SK-N-SH (cell line): ENCODE measurements around the gene CANT1. TPM values are rescaled to one million over a fixed set of nuclear protein-coding genes. Genes with fewer than 3 reads are reported as not detected.

Experiments
- CTCF ChIA-PET: fragments of 300-600, 350-600 bp; formaldehyde crosslinking; extraction: SDS; loops from one replicate; lab custom pipeline; 2021; lab: Yijun Ruan, JAX
- POLR2A ChIA-PET: fragments of 350-600 bp; sonication (Branson Sonifier 250); formaldehyde crosslinking; extraction: SDS; loops from one replicate; lab custom pipeline; 2020; ENCODE audit warnings: antibody characterized with exemption, inconsistent platforms; lab: Yijun Ruan, JAX
- DNase-seq: peaks from one replicate; pipeline ENCODE4 v3.0.0; 2012
- H2AFZ ChIP-seq: fragments of 200-600 bp; sonication (generic); 2 replicates; pipeline ENCODE4 v1.8.1; 2016; ENCODE audit warnings: antibody characterized with exemption, mild to moderate bottlenecking, low read depth
- H3F3A ChIP-seq: fragments of 200-600 bp; sonication (generic); replicated peaks from 2 replicates; pipeline ENCODE3; 2016; ENCODE audit warnings: antibody characterized with exemption, mild to moderate bottlenecking; ENCODE audit not compliant: insufficient read depth
- H3K27ac ChIP-seq, 2 experiments: fragments of 200-500 bp in 1 of 2; fragments of 200-600 bp in 1 of 2; sonication (Bioruptor generic) in 1 of 2; sonication (generic), shearing (Covaris generic) in 1 of 2; 2 replicates each; pipeline versions ENCODE4 v1.5.1 to v1.6.1; 2014 to 2016; ENCODE audit warnings: low read depth in 2 of 2, inconsistent platforms in 1 of 2, low read length in 1 of 2, mild to moderate bottlenecking in 1 of 2, mixed read lengths in 1 of 2
- H3K27me3 ChIP-seq: fragments of 200-600 bp; sonication (generic), shearing (Covaris generic); 2 replicates; pipeline ENCODE4 v1.6.1; 2016; ENCODE audit warnings: mixed run types; ENCODE audit not compliant: insufficient read depth
- H3K36me3 ChIP-seq, 2 experiments: fragments of 200-500 bp in 1 of 2; fragments of 200-600 bp in 1 of 2; sonication (Bioruptor generic) in 1 of 2; sonication (generic) in 1 of 2; replicated peaks in 1 of 2; 2 replicates each; pipeline versions ENCODE3 to v1.5.1; 2014 to 2016; ENCODE audit warnings: low read length in 1 of 2, mild to moderate bottlenecking in 1 of 2; ENCODE audit not compliant: insufficient read depth in 2 of 2, control insufficient read depth in 1 of 2
- H3K4me1 ChIP-seq, 2 experiments: fragments of 200-500 bp in 1 of 2; fragments of 200-600 bp in 1 of 2; sonication (Bioruptor generic) in 1 of 2; sonication (generic), shearing (Covaris generic) in 1 of 2; 2 replicates each; pipeline versions ENCODE4 v1.5.1 to v1.6.1; 2014 to 2016; ENCODE audit warnings: low read depth in 1 of 2, low read length in 1 of 2, mixed run types in 1 of 2; ENCODE audit not compliant: insufficient read depth in 2 of 2, control insufficient read depth in 1 of 2
- H3K4me2 ChIP-seq: fragments of 200-600 bp; sonication (generic), shearing (Covaris generic); 2 replicates; pipeline ENCODE4 v1.6.1; 2017; ENCODE audit warnings: mixed run types
- H3K4me3 ChIP-seq, 2 experiments: fragments of 200-500 bp in 1 of 2; fragments of 200-600 bp in 1 of 2; sonication (Bioruptor generic) in 1 of 2; sonication (generic), shearing (Covaris generic) in 1 of 2; 2 replicates each; pipeline versions ENCODE4 v1.5.1 to v1.8.1; 2014 to 2016; ENCODE audit warnings: low read depth in 2 of 2, inconsistent platforms in 1 of 2, low read length in 1 of 2, mild to moderate bottlenecking in 1 of 2, mixed read lengths in 1 of 2, moderate library complexity in 1 of 2
- H3K79me2 ChIP-seq: fragments of 200-600 bp; sonication (generic); 2 replicates; pipeline ENCODE4 v1.8.1; 2017; ENCODE audit warnings: mild to moderate bottlenecking; ENCODE audit not compliant: insufficient read depth
- H3K9ac ChIP-seq: fragments of 200-600 bp; sonication (generic); 2 replicates; pipeline ENCODE4 v1.6.1; 2017; ENCODE audit warnings: mixed run types
- H3K9me2 ChIP-seq: fragments of 200-600 bp; sonication (generic); 2 replicates; pipeline ENCODE4 v1.6.1; 2017; ENCODE audit warnings: mixed run types
- H3K9me3 ChIP-seq: fragments of 200-600 bp; sonication (generic); 2 replicates; pipeline ENCODE4 v1.6.1; 2017; ENCODE audit warnings: mixed run types, mild to moderate bottlenecking, moderate library complexity
- H4K20me1 ChIP-seq: fragments of 200-600 bp; sonication (generic); 2 replicates; pipeline ENCODE4 v1.6.1; 2017; ENCODE audit warnings: mild to moderate bottlenecking, mixed run types; ENCODE audit not compliant: insufficient read depth
- CHD2 ChIP-seq: fragments of 150-350 bp; IDR thresholded peaks from 2 replicates; pipeline ENCODE4 v1.6.1; 2018; ENCODE audit warnings: low read length; ENCODE audit not compliant: partially characterized antibody
- MXI1 ChIP-seq: IDR thresholded peaks from 2 replicates; pipeline ENCODE4 v1.6.1; 2012; ENCODE audit warnings: mild to moderate bottlenecking, low read depth, low read length, improper control_type of control experiment
- POLR2AphosphoS5 ChIP-seq: IDR thresholded peaks from 2 replicates; pipeline ENCODE4 v1.6.1; 2012; ENCODE audit warnings: low read depth, low read length
- RAD21 ChIP-seq: IDR thresholded peaks from 2 replicates; pipeline ENCODE4 v1.6.1; 2012; ENCODE audit warnings: mild to moderate bottlenecking, low read length
- RCOR1 ChIP-seq: fragments of 150-350 bp; IDR thresholded peaks from 2 replicates; pipeline ENCODE4 v1.6.1; 2017; ENCODE audit warnings: antibody characterized with exemption, low read length
- SMC3 ChIP-seq: IDR thresholded peaks from 2 replicates; pipeline ENCODE4 v1.6.1; 2012; ENCODE audit warnings: low read depth, low read length, improper control_type of control experiment
- YY1 ChIP-seq: IDR thresholded peaks from 2 replicates; pipeline ENCODE4 v1.4.0; 2012; ENCODE audit warnings: low read depth, mild to moderate bottlenecking
- WGBS: methylation state at CpG from one replicate; pipeline ENCODE4 v1.1.6; 2017; ENCODE audit warnings: low lambda C conversion rate; 5-methylcytosine and 5-hydroxymethylcytosine counted together
- polyA plus RNA-seq, 3 experiments: library from polyadenylated mRNA; depleted of rRNA; stranded (reverse); fragments of >200 nt; gene quantifications; 2 replicates each; pipeline ENCODE4 v1.2.3, GENCODE V29; 2012
- TF ChIP-seq, protein P1 (sequence below): IDR thresholded peaks from 2 replicates; pipeline ENCODE4 v1.4.0; 2012; ENCODE audit warnings: low read depth, borderline replicate concordance
- TF ChIP-seq, protein P2 (sequence below): fragments of 200-600 bp; sonication (generic); IDR thresholded peaks from 2 replicates; pipeline ENCODE4 v1.6.1; 2017; ENCODE audit warnings: antibody characterized with exemption, mild to moderate bottlenecking, moderate library complexity
- TF ChIP-seq, protein P3 (sequence below): IDR thresholded peaks from 2 replicates; pipeline ENCODE4 v1.6.1; 2012; ENCODE audit warnings: mild to moderate bottlenecking, low read depth, low read length, moderate library complexity

CANT1 gene
- polyA plus RNA-seq, 1 of the 3 experiments (the other 2 are of a cell fraction) = 87.4 TPM

DNA sequence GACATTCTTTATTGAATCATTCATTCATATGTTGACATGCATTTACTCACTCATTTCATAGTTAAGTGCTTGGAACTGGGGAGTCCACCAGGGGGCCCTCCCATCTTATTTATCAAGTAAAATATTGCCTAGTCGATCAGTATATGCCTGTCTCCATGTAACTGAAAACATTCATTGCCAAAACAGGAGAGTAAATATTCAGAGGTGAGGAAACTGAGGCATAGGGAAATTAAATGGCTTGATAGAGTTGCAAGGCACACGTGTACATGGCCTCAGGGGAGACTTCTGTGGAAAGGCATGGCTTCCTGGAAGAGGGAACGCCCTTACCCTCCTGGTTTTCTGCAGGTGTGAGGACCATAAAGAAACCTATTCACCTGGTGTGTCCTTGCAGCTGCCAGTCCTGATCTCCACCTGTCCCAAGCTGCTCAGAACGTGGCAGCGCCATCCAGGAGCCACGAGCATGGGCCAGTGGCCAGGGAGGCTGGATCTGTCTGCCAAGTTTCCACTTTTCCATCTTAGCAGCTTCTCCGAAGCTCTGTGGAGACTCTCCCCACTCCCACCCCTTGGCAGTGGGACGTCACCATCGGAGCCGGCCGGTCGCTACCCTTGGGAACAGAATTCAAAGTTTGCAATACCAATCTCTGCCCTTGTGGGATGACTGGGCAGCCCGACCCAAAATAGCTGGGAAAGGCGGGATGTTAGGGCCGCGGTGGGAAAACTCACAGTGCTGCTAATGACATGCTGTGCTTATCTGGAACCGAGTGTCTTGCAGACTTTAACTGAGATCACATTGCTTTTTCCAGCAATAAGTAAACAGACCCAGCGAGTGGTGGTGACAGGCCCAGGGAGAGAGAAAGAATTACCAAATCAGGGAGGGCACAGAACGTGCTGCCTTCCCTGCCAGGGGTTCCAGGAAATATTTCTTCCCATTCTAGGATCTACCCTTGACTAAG is 10.3 kb upstream of the CANT1 start:
- 59% methylated on average over 19 of the region's 19 CpGs for WGBS
- no peak overlapping the region; a peak in 1 of 4 replicates for H3K4me3 ChIP-seq
- no peak overlapping the region for H3K27ac ChIP-seq

More for the DNA sequence above, 10.3 kb upstream of the CANT1 start:
- Histone ChIP-seq H3K4me1 (peaks cover 3 to 12% of the 10 kb centered on the region in 2 experiments; a peak in 3 of 4 replicates), H3K4me2 (no peak overlapping the region), H3K27me3 (no peaks in the 10 kb centered on the region), H3K79me2 (no peaks in the 10 kb centered on the region), H3K9me2 (no peaks in the 10 kb centered on the region), H2AFZ (no peak overlapping the region), H4K20me1 (no peaks in the 10 kb centered on the region), H3K36me3 (peaks cover 0 to 5% of the 10 kb centered on the region in 2 experiments), H3K9me3 (peaks cover 12% of the 10 kb centered on the region), H3F3A (no peaks in the 10 kb centered on the region), H3K9ac (no peak overlapping the region)
- DNase-seq = peak; percentile 81
- CTCF ChIA-PET = interaction anchor here (0.7 to 22.0 kb wide), 25 partner anchors 9 to 676 kb away, joined by 3 to 405 read pairs (median 4); partner anchors contain the start of genes CANT1 and LGALS3BP
- POLR2A ChIA-PET = no interaction called here
- TF ChIP-seq RAD21 (peak; percentile 98), POLR2AphosphoS5 (no peak), CHD2 (no peak), MXI1 (no peak), SMC3 (peak; percentile 84), RCOR1 (peak; percentile 29; the same call in 1 of the 2 replicates), YY1 (no peak)
- TF ChIP-seq, protein P1, sequence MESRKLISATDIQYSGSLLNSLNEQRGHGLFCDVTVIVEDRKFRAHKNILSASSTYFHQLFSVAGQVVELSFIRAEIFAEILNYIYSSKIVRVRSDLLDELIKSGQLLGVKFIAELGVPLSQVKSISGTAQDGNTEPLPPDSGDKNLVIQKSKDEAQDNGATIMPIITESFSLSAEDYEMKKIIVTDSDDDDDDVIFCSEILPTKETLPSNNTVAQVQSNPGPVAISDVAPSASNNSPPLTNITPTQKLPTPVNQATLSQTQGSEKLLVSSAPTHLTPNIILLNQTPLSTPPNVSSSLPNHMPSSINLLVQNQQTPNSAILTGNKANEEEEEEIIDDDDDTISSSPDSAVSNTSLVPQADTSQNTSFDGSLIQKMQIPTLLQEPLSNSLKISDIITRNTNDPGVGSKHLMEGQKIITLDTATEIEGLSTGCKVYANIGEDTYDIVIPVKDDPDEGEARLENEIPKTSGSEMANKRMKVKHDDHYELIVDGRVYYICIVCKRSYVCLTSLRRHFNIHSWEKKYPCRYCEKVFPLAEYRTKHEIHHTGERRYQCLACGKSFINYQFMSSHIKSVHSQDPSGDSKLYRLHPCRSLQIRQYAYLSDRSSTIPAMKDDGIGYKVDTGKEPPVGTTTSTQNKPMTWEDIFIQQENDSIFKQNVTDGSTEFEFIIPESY = no peak
- TF ChIP-seq, protein P2, sequence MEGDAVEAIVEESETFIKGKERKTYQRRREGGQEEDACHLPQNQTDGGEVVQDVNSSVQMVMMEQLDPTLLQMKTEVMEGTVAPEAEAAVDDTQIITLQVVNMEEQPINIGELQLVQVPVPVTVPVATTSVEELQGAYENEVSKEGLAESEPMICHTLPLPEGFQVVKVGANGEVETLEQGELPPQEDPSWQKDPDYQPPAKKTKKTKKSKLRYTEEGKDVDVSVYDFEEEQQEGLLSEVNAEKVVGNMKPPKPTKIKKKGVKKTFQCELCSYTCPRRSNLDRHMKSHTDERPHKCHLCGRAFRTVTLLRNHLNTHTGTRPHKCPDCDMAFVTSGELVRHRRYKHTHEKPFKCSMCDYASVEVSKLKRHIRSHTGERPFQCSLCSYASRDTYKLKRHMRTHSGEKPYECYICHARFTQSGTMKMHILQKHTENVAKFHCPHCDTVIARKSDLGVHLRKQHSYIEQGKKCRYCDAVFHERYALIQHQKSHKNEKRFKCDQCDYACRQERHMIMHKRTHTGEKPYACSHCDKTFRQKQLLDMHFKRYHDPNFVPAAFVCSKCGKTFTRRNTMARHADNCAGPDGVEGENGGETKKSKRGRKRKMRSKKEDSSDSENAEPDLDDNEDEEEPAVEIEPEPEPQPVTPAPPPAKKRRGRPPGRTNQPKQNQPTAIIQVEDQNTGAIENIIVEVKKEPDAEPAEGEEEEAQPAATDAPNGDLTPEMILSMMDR = peak; percentile 99
- TF ChIP-seq, protein P3, sequence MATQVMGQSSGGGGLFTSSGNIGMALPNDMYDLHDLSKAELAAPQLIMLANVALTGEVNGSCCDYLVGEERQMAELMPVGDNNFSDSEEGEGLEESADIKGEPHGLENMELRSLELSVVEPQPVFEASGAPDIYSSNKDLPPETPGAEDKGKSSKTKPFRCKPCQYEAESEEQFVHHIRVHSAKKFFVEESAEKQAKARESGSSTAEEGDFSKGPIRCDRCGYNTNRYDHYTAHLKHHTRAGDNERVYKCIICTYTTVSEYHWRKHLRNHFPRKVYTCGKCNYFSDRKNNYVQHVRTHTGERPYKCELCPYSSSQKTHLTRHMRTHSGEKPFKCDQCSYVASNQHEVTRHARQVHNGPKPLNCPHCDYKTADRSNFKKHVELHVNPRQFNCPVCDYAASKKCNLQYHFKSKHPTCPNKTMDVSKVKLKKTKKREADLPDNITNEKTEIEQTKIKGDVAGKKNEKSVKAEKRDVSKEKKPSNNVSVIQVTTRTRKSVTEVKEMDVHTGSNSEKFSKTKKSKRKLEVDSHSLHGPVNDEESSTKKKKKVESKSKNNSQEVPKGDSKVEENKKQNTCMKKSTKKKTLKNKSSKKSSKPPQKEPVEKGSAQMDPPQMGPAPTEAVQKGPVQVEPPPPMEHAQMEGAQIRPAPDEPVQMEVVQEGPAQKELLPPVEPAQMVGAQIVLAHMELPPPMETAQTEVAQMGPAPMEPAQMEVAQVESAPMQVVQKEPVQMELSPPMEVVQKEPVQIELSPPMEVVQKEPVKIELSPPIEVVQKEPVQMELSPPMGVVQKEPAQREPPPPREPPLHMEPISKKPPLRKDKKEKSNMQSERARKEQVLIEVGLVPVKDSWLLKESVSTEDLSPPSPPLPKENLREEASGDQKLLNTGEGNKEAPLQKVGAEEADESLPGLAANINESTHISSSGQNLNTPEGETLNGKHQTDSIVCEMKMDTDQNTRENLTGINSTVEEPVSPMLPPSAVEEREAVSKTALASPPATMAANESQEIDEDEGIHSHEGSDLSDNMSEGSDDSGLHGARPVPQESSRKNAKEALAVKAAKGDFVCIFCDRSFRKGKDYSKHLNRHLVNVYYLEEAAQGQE = no peak
